GM12878 (cell line): ENCODE results near the gene SORBS1. TPM values are rescaled to one million over a fixed set of nuclear protein-coding genes. Genes with fewer than 3 reads are reported as not detected.

ENCODE experiments used
- ATAC-seq: fragments of 200-7000 bp; cut with Tn5 transposase; 3 replicates; pipeline ENCODE4 v1.9.1; 2020; ENCODE audit warnings: mild to moderate bottlenecking, moderate library complexity
- BruUV-seq: library from RNA; stranded (reverse); fragments of 400-500 nt; replicated peaks from 2 replicates; lab custom pipeline; 2021; lab: Mats Ljungman, UMichigan
- CTCF ChIA-PET: fragments of 300-600 bp; sonication (Branson Sonifier 250); formaldehyde crosslinking; extraction: SDS; loops from one replicate; lab custom pipeline; 2021; ENCODE audit warnings: inconsistent platforms; lab: Yijun Ruan, JAX
- POLR2A ChIA-PET: fragments of 350-600 bp; formaldehyde crosslinking; extraction: SDS; loops from one replicate; lab custom pipeline; 2021; ENCODE audit warnings: inconsistent platforms; lab: Charles Lee
- RAD21 ChIA-PET: fragments of 300-600 bp; sonication (Branson Sonifier 250); formaldehyde crosslinking; loops from one replicate; lab custom pipeline; 2023; ENCODE audit warnings: antibody characterized with exemption; ENCODE audit not compliant: unreplicated experiment; lab: Charles Lee
- SMC1A ChIA-PET: fragments of 300-600 bp; sonication (Branson Sonifier 250); formaldehyde crosslinking; loops from one replicate; lab custom pipeline; 2023; ENCODE audit not compliant: unreplicated experiment, uncharacterized antibody; lab: Charles Lee
- DNase-seq: peaks from one replicate; pipeline ENCODE4 v3.0.0-alpha.2; 2011; ENCODE audit warnings: low read depth, low spot score
- FAIRE-seq: peaks from 3 replicates; lab custom pipeline; 2011; peaks lifted over from hg19 to GRCh38; lab: Jason Lieb, UNC
- H2AFZ ChIP-seq: 2 replicates; pipeline ENCODE4 v1.6.0; 2011; ENCODE audit warnings: low read depth, low read length, control low read depth; ENCODE audit not compliant: control insufficient read depth
- H3K27ac ChIP-seq: 2 replicates; pipeline ENCODE4 v1.5.1; 2011; ENCODE audit warnings: control low read depth; ENCODE audit not compliant: control insufficient read depth, insufficient read depth
- H3K27me3 ChIP-seq, 2 experiments: replicated peaks in 1 of 2; 2 replicates each; pipeline versions ENCODE4 v1.6.0 to v1.6.1; 2011; ENCODE audit warnings: low read length in 1 of 2; ENCODE audit not compliant: control insufficient read depth in 2 of 2, insufficient read depth in 2 of 2
- H3K36me3 ChIP-seq, 2 experiments: 2 replicates each; pipeline ENCODE4 v1.5.1; 2011; ENCODE audit warnings: low read length in 1 of 2; ENCODE audit not compliant: control insufficient read depth in 2 of 2, insufficient read depth in 2 of 2
- H3K4me1 ChIP-seq: 2 replicates; pipeline ENCODE4 v1.6.1; 2011; ENCODE audit warnings: mild to moderate bottlenecking, low read length, moderate library complexity, mixed read lengths; ENCODE audit not compliant: control insufficient read depth, insufficient read depth
- H3K4me2 ChIP-seq: 2 replicates; pipeline ENCODE4 v1.6.0; 2011; ENCODE audit warnings: control low read depth; ENCODE audit not compliant: control insufficient read depth, insufficient read depth
- H3K4me3 ChIP-seq: fragments of 200-600 bp; sonication (generic); 2 replicates; pipeline ENCODE4 v1.5.1; 2016
- H3K79me2 ChIP-seq: 2 replicates; pipeline ENCODE4 v1.6.0; 2011; ENCODE audit warnings: low read length; ENCODE audit not compliant: control insufficient read depth, insufficient read depth
- H3K9ac ChIP-seq: 2 replicates; pipeline ENCODE4 v1.8.0; 2011; ENCODE audit warnings: low read length, control low read depth, mixed read lengths; ENCODE audit not compliant: control insufficient read depth, insufficient read depth
- H3K9me3 ChIP-seq: replicated peaks from 3 replicates; pipeline ENCODE4 v1.5.1; 2011; ENCODE audit warnings: mild to moderate bottlenecking, low read length; ENCODE audit not compliant: control insufficient read depth, insufficient read depth
- H4K20me1 ChIP-seq: 2 replicates; pipeline ENCODE4 v1.6.0; 2011; ENCODE audit not compliant: control insufficient read depth, insufficient read depth
- ASH2L ChIP-seq: fragments of 300-600, 200-600 bp; sonication (generic); IDR thresholded peaks from 2 replicates; pipeline ENCODE4 v1.6.1; 2017; ENCODE audit warnings: low read depth, mild to moderate bottlenecking, borderline replicate concordance
- CEBPB ChIP-seq, 2 experiments: fragments of 150-350 bp in 1 of 2; IDR thresholded peaks; 2 replicates each; pipeline ENCODE4 v1.6.1; 2012 to 2014; ENCODE audit warnings: low read depth in 2 of 2, low read length in 2 of 2, borderline replicate concordance in 1 of 2, inconsistent platforms in 1 of 2
- CHD1 ChIP-seq: IDR thresholded peaks from 2 replicates; pipeline ENCODE4 v1.6.1; 2012; ENCODE audit warnings: low read depth, low read length, improper control_type of control experiment
- CTCF ChIP-seq, 3 experiments: IDR thresholded peaks in 2 of 3; conservative IDR thresholded peaks in 1 of 3; 2 replicates each; pipeline ENCODE4 v1.5.1; 2011; ENCODE audit warnings: low read depth in 3 of 3, low read length in 3 of 3, mild to moderate bottlenecking in 3 of 3, control low read depth in 2 of 3, moderate library complexity in 2 of 3, inconsistent platforms in 1 of 3, mixed read lengths in 1 of 3; ENCODE audit not compliant: control insufficient read depth in 2 of 3, insufficient read depth in 1 of 3; ENCODE audit errors: extremely low read depth in 1 of 3
- EED ChIP-seq: sonication (generic); IDR thresholded peaks from 2 replicates; pipeline ENCODE4 v1.6.1; 2016; ENCODE audit warnings: antibody characterized with exemption, low read depth
- FOXK2 ChIP-seq: fragments of 450-650 bp; IDR thresholded peaks from 2 replicates; pipeline ENCODE4 v1.6.1; 2017; ENCODE audit warnings: mild to moderate bottlenecking, moderate library complexity
- KAT2A ChIP-seq: conservative IDR thresholded peaks from 2 replicates; pipeline ENCODE4 v1.6.1; 2011; ENCODE audit warnings: low read depth, low read length; ENCODE audit not compliant: control insufficient read depth
- MTA2 ChIP-seq: fragments of 450-650 bp; IDR thresholded peaks from 2 replicates; pipeline ENCODE4 v1.6.1; 2016; ENCODE audit warnings: low read depth, mild to moderate bottlenecking, moderate library complexity
- NFXL1 ChIP-seq: fragments of 450-650 bp; IDR thresholded peaks from 2 replicates; pipeline ENCODE4 v1.6.1; 2017; ENCODE audit warnings: antibody characterized with exemption, mild to moderate bottlenecking, borderline replicate concordance
- NR2C2 ChIP-seq: IDR thresholded peaks from 2 replicates; pipeline ENCODE4 v1.6.1; 2011; ENCODE audit warnings: borderline replicate concordance, low read depth; ENCODE audit not compliant: control insufficient read depth, insufficient read length
- POU2F2 ChIP-seq: IDR thresholded peaks from 3 replicates; pipeline ENCODE4 v1.6.1; 2011; ENCODE audit warnings: low read depth, mild to moderate bottlenecking, low read length, borderline replicate concordance
- REST ChIP-seq: IDR thresholded peaks from 2 replicates; pipeline ENCODE4 v1.6.1; 2012; ENCODE audit warnings: mild to moderate bottlenecking, low read depth, low read length
- TAF1 ChIP-seq: IDR thresholded peaks from 2 replicates; pipeline ENCODE4 v1.6.1; 2011; ENCODE audit warnings: mild to moderate bottlenecking, low read depth, low read length, borderline replicate concordance
- WGBS: methylation state at CpG from one replicate; pipeline ENCODE4 v1.1.6; 2016; ENCODE audit warnings: low lambda C conversion rate; ENCODE audit not compliant: insufficient replicate concordance, insufficient coverage; ENCODE audit errors: missing lambda C conversion rate; 5-methylcytosine and 5-hydroxymethylcytosine counted together
- in situ Hi-C: fragments of 300-500 bp; cut with MboI; formaldehyde crosslinking; loops from 9 replicates; pipeline ENCODE4 v1.14.3; 2018; ENCODE audit warnings: mixed read lengths
- intact Hi-C: fragments of 100-400 bp; cut with micrococcal nuclease; formaldehyde crosslinking; loops from one replicate; pipeline ENCODE4 v1.14.2; 2022; ENCODE audit not compliant: unreplicated experiment
- polyA plus RNA-seq, 11 experiments: library from polyadenylated mRNA; depleted of rRNA in 4 of 11; unstranded in 6 of 11; stranded (reverse) in 5 of 11; fragments of >200 nt; fragmentation: Nextera tagmentation in 4 of 11; fragmentation: Illumina TruSeq in 1 of 11; extraction: Ambion mirVana in 4 of 11; extraction: Trizol in 1 of 11; gene quantifications; 1 replicate in 1 of 11; 2 replicates in 10 of 11; pipeline versions ENCODE4 v1.2.1 to v1.2.3, GENCODE V29; 2011 to 2016; ENCODE audit warnings: inconsistent platforms in 2 of 11, missing spikeins in 2 of 11, low read depth in 1 of 11
- total RNA-seq, 4 experiments: library from RNA; depleted of rRNA in 3 of 4; stranded (reverse); fragments of >200 nt in 3 of 4; fragmentation: Illumina TruSeq in 1 of 4; extraction: Trizol in 1 of 4; gene quantifications; 2 replicates each; pipeline versions ENCODE4 v1.2.1 to v1.2.3, GENCODE V29; 2013 to 2021

Gene SORBS1
- total and polyA plus RNA-seq, 10 of the 15 experiments (the other 5 are each of a cell fraction or from before 2014, with no cell fraction given) = 0.13 to 0.75 (median 0.39) TPM

GRCh38 chr10:95331596-95332130 lies 229.5 kb downstream of the SORBS1 start (continued):
- TF ChIP-seq CTCF (IDR thresholded peaks at IDR 0.05 in 2 of 3, conservative IDR thresholded peaks at IDR 0.05 in 1 of 3; ENCODE audit: control insufficient read depth in 2 of 3, extremely low read depth in 1 of 3, insufficient read depth in 1 of 3, low read depth in 3 of 3, low read length in 3 of 3) = no peak
- no peak for TF ChIP-seq TAF1
- TF ChIP-seq, all 136 proteins: peak for 0

GRCh38 chr10:95330966-95331453 lies 230.2 kb downstream of the SORBS1 start:
- 100% methylated on average over 1 of the region's 1 CpG for WGBS
- ATAC-seq (no peak), DNase-seq (no peak), FAIRE-seq (no peak)
- CTCF ChIA-PET = no interaction called here
- intact Hi-C loops = no loop called here
- no peak overlapping the region for H3K4me2 ChIP-seq
- no peaks in the 10 kb centered on the region for H3K4me1 ChIP-seq
- no peak overlapping the region for H3K4me3 ChIP-seq
- POLR2A ChIA-PET = no interaction called here
- H3K27me3 ChIP-seq = no peaks in the 10 kb centered on the region
- in situ Hi-C loops = no loop called here
- H3K79me2 ChIP-seq = no peaks in the 10 kb centered on the region
- H3K9ac ChIP-seq = no peak overlapping the region
- no peak overlapping the region for H2AFZ ChIP-seq
- H3K36me3 ChIP-seq = no peaks in the 10 kb centered on the region
- RAD21 ChIA-PET = no interaction called here
- no peaks in the 10 kb centered on the region for H4K20me1 ChIP-seq
- SMC1A ChIA-PET = interaction anchor here (2.3 kb wide), 1 partner anchor 86 kb away, joined by 6 read pairs; no protein-coding TSS in a partner anchor
- no peak for TF ChIP-seq CEBPB (IDR thresholded peaks at IDR 0.05; ENCODE audit: borderline replicate concordance in 1 of 2, low read depth in 2 of 2, low read length in 2 of 2)
- no peak for TF ChIP-seq NFXL1
- TF ChIP-seq POU2F2 = no peak
- TF ChIP-seq CHD1 = no peak
- no peak for TF ChIP-seq EED
- no peak for TF ChIP-seq KAT2A
- TF ChIP-seq REST = no peak
- TF ChIP-seq MTA2 = no peak
- no peak for TF ChIP-seq NR2C2
- no peak for TF ChIP-seq FOXK2
- no peak for TF ChIP-seq ASH2L
- H3K27ac ChIP-seq = no peak overlapping the region
- no TSS peak for BruUV-seq
- no peaks in the 10 kb centered on the region for H3K9me3 ChIP-seq
